Measurements from ENCODE around the gene ZDHHC14.

DNA sequence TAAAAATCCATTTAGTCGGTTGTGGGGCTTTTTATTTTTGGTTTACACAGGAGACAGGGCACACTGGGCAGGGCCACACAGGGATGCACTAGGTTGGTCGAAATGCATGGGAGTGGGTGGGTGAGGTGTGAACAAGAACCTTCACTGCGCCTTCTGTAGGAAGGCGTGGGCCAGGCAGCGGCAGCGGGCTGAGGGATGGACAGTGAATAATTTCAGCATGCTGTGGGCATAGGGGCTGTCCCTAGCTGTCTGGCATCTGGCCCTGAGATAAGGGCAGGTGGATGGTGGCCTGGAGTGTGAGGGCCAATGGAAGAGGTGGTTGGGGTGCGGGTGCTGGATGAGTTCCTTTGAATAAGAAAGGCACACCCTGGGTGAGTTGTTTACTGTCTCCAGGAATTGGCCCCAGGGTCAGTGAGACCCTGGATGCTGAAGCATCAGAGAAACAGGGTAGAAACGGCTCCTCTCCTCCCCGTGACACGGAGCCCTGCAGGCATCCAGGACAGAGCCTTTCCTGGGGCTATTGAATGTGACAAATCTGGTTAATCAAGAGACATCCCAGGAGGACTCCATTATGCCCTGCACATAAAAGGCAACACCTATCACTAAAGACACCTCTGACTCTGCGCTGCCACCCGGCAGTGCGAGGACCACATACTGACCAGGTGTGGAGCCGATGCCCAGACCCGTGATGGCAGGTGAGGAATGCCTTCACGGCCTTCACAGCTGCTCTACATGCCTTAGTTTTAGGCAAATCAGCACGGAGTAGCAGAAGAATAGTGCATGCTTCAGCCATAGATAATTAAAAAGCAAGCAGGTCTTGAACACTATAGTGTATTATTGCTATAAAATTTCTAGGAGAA lies 319.0 kb downstream of the ZDHHC14 start:
- TF ChIP-seq, protein P1, sequence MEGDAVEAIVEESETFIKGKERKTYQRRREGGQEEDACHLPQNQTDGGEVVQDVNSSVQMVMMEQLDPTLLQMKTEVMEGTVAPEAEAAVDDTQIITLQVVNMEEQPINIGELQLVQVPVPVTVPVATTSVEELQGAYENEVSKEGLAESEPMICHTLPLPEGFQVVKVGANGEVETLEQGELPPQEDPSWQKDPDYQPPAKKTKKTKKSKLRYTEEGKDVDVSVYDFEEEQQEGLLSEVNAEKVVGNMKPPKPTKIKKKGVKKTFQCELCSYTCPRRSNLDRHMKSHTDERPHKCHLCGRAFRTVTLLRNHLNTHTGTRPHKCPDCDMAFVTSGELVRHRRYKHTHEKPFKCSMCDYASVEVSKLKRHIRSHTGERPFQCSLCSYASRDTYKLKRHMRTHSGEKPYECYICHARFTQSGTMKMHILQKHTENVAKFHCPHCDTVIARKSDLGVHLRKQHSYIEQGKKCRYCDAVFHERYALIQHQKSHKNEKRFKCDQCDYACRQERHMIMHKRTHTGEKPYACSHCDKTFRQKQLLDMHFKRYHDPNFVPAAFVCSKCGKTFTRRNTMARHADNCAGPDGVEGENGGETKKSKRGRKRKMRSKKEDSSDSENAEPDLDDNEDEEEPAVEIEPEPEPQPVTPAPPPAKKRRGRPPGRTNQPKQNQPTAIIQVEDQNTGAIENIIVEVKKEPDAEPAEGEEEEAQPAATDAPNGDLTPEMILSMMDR (IDR thresholded peaks at IDR 0.05) = no peak
- no peak for TF ChIP-seq POLR2A (IDR thresholded peaks at IDR 0.05)

Data from vagina (tissue), 2 donors.